ENCODE results near the gene CEACAM20. TPM values are rescaled to one million over a fixed set of nuclear protein-coding genes. Genes with fewer than 3 reads are reported as not detected.

The CEACAM20 gene
- total and polyA plus RNA-seq, 2 of the 13 experiments (the other 11 are each of a cell fraction or from before 2014, with no cell fraction given), result 0.04 TPM; not detected in 1

DNA sequence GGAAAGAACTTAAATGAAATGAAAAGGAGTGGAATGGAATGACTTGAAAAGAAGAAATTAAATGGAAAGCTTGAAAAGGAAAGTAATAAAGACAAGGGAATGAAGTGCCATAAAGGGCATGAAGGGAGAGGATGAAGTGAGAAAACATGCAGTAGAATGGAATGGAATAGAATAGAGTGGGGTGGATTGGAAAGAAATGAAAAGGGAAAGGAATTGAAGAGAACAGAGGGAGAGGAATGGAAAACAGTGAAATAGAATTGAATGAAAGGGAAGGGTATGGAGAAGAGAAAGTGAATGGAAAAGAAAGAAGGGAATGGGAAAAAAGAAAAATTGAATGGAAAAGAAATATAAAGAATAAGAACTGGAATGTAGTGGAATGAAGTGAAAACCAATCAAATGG lies 20.0 kb downstream of the CEACAM20 start:
- Histone ChIP-seq H4K20me1 (ENCODE audit: insufficient read depth, low read length) (no peaks in the 10 kb centered on the region), H3K36me3 (replicated peaks in 1 of 2; ENCODE audit: control insufficient read depth in 1 of 2, insufficient read depth in 2 of 2, low read length in 2 of 2) (no peaks in the 10 kb centered on the region), H3K9ac (ENCODE audit: insufficient read depth, low read depth, low read length) (no peak overlapping the region), H2AFZ (ENCODE audit: low read length) (no peak overlapping the region), H3K4me2 (ENCODE audit: low read depth, low read length) (no peak overlapping the region), H3K27me3 (ENCODE audit: control insufficient read depth in 1 of 2, insufficient read depth in 2 of 2, low read length in 2 of 2) (no peaks in the 10 kb centered on the region), H3K4me1 (ENCODE audit: insufficient read depth, low read length) (no peaks in the 10 kb centered on the region), H3K9me3 (ENCODE audit: low read length) (no peaks in the 10 kb centered on the region), H3K27ac (ENCODE audit: extremely low read length, insufficient read depth, low read length) (no peak overlapping the region), H3K79me2 (ENCODE audit: insufficient read depth, low read length) (no peaks in the 10 kb centered on the region), H3K4me3 (replicated peaks in 1 of 3; ENCODE audit: insufficient read depth in 1 of 3, low read depth in 2 of 3, low read length in 3 of 3) (no peak overlapping the region)
- DNase-seq (ENCODE audit: low spot score) (no peak), ATAC-seq (no peak), FAIRE-seq (no peak)
- in situ Hi-C loops (cut with HindIII; ENCODE audit: extremely low pct_ligation_motif_present, low pct_unique_long_range_greater_than_20kb), result no loop called here
- intact Hi-C loops (cut with micrococcal nuclease; ENCODE audit: unreplicated experiment), result no loop called here
- ChIA-PET CTCF (ENCODE audit: low intra/inter-chr PET ratio, low total read pairs) (no interaction called here), POLR2A (interaction anchor here (1.0 kb wide), 1 partner anchor 9 kb away, joined by 3 read pairs; the partner anchor contains the start of gene ZNF180)
- no TSS peak for BruUV-seq (replicated peaks)
- TF ChIP-seq, protein P1, sequence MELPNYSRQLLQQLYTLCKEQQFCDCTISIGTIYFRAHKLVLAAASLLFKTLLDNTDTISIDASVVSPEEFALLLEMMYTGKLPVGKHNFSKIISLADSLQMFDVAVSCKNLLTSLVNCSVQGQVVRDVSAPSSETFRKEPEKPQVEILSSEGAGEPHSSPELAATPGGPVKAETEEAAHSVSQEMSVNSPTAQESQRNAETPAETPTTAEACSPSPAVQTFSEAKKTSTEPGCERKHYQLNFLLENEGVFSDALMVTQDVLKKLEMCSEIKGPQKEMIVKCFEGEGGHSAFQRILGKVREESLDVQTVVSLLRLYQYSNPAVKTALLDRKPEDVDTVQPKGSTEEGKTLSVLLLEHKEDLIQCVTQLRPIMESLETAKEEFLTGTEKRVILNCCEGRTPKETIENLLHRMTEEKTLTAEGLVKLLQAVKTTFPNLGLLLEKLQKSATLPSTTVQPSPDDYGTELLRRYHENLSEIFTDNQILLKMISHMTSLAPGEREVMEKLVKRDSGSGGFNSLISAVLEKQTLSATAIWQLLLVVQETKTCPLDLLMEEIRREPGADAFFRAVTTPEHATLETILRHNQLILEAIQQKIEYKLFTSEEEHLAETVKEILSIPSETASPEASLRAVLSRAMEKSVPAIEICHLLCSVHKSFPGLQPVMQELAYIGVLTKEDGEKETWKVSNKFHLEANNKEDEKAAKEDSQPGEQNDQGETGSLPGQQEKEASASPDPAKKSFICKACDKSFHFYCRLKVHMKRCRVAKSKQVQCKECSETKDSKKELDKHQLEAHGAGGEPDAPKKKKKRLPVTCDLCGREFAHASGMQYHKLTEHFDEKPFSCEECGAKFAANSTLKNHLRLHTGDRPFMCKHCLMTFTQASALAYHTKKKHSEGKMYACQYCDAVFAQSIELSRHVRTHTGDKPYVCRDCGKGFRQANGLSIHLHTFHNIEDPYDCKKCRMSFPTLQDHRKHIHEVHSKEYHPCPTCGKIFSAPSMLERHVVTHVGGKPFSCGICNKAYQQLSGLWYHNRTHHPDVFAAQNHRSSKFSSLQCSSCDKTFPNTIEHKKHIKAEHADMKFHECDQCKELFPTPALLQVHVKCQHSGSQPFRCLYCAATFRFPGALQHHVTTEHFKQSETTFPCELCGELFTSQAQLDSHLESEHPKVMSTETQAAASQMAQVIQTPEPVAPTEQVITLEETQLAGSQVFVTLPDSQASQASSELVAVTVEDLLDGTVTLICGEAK (IDR thresholded peaks at IDR 0.05), result no peak
- TF ChIP-seq, protein P1 (CRISPR knock-in tag; IDR thresholded peaks at IDR 0.05), result no peak
- TF ChIP-seq ZNF274 (CRISPR knock-in tag; IDR thresholded peaks at IDR 0.05) (no peak), DDIT3 (CRISPR knock-in tag; IDR thresholded peaks at IDR 0.05) (no peak), CCAR2 (optimal IDR thresholded peaks at IDR 0.05; ENCODE audit: low read depth, low read length) (no peak), ELF4 (CRISPR knock-in tag; IDR thresholded peaks at IDR 0.05; ENCODE audit: borderline replicate concordance) (no peak), FLYWCH1 (CRISPR knock-in tag; IDR thresholded peaks at IDR 0.05) (no peak), MIER3 (CRISPR knock-in tag; IDR thresholded peaks at IDR 0.05; ENCODE audit: borderline replicate concordance) (no peak), NFE2 (CRISPR knock-in tag; IDR thresholded peaks at IDR 0.05) (no peak)

All from HepG2 (cell line).